HTERT RPE-1 (cell line): ENCODE measurements around the gene KMT5B.

Experiments used
- in situ Hi-C: fragments of 300-500 bp; cut with MboI; formaldehyde crosslinking; loops from 4 replicates; pipeline ENCODE4 v1.14.3; 2020; ENCODE audit warnings: low sequenced_read_pairs

KMT5B gene

DNA sequence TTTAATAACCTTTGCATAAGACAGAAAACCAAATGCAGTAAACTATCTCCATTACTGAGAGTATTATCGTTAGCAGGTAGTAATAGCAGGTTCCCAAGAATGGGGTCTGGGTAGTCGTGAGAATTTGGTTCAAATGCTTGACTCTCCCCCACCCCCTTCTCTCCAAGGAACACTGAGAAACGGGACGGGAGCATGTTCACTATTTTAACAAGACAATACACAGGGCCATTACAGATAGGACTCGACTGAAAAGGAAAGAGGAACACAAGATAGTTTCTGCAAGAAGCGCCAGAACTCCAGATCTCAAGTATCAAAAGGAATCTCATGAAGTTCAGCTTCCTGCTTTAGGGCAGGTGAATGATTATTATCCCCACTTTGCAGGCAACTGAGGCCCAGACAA, 27.0 kb downstream of the KMT5B start:
- in situ Hi-C loops: no loop called here

DNA sequence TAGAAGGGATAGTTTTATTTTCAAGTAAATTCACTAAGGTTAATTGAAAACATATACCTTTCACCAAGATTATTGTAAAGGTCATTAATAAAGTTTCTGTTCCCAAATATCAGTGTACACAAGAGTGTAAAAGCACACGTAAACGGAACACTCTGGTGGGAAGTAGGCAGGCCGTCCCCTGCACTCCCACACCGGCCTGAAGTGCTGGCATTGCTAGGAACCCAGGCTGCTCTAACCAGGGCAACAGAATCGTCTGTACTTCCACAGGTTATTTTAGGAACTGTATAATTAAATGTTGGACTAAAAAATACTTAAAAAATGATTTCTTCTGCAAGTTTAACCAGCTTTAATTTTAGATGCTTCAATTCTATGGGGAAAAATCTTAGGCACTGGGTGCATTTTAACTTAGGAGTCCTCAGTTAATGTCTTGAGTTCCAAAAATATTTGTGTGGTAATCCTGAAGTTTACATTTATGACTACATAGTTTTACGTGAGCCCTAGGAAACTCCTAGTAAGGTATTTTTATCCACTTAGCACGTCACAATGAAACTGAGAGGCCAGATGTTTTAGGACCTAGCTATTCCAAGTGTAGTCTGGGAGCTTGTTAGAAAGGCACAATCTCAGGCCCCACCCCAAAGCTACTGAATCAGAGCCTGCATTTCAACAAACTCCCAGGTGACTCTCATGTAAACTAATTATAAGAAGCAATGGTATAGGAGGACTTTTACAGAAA, 31.2 kb downstream of the KMT5B start:
- in situ Hi-C loops: no loop called here

DNA sequence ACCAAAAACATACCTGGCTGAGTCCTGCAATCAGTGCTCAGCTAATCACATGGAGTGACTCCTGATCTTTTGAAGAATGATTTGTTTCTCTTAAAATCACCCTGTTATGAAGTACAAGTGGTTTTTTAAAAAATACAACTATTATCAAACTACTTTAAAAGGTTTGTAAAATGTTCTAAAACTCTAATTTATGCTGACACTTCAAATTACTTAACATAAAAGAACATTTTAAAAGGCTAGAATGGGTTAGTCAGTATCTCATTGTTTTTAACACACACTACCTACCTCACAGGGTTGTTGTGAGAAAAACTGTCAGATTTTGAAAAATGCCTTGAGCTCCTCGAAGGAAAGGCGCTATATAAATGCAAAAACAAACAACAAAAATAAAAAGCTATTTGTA, 33.2 kb downstream of the KMT5B start:
- in situ Hi-C loops: no loop called here

DNA sequence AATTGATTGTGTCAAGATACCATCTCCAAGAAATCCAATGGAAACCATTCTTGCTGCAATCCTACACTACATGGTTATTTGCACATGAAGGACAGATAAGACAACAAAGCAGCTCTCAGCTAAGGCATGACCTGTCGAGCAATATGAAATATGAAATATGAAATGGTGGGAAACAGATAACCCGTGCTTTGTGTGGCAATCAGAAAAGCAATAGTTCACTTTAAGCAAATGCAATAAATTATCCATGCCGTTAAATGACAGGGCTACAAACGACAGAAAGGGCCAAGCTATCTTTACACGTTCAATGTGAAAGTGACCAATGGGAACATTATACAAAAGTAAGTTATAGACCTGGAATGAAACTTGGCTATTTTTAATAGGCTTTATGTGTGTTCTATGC, 35.2 kb downstream of the KMT5B start:
- in situ Hi-C loops: no loop called here

DNA sequence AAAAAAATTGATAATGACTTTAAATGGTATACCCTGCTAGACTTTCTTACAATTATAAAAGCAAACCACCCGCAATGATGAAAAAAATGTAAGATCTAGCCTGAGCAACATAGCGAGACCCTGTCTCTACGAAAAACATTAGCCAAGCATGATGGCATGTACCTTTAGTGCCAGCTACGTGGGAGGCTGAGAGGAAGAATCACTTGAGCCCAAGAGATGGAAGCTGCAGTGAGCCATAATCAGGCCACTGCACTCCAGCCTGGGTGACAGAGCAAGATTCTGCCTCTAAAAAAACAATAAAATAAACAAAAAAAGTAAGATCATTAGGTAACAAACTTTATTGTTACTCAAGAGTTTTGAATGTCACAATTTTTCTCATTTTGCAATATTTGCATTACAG, 39.2 kb downstream of the KMT5B start:
- in situ Hi-C loops: no loop called here

DNA sequence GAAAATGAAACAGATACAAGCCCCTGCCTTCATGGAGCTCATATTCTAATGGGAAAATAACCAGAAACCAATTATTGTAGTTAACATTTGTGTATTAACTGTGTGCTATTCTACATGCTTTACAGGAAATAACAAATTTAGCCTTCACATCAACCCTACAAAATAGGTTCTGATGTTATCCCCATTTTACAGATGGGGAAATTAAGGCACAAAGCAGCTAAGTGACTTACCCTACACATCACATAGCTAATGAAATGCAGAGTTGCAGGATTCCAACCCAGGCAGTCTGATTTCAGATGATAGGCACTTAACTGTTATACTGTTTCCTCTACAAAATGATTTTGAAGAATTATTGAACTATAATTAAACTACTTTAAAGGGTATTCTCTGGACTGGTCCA, 43.7 kb downstream of the KMT5B start:
- in situ Hi-C loops: no loop called here

DNA sequence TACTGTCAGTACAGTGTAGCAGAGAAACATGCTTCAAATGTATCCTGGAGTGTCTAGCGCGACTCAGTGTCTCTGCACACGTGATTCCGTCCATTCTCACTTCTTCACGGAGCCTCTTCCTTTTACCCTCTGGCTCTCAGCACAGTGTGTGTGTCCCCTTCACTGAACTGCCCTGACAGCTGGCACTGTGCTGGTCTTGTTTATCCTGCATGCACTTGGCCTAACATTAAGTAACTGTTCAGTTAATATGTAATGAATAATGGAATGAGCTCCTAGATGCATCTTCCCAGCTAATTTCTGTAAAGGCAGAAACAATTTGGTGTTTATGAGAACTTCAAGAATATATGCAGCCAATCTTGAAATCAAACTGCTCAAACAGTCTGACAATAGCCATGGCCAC, 44.4 kb downstream of the KMT5B start:
- in situ Hi-C loops: no loop called here

DNA sequence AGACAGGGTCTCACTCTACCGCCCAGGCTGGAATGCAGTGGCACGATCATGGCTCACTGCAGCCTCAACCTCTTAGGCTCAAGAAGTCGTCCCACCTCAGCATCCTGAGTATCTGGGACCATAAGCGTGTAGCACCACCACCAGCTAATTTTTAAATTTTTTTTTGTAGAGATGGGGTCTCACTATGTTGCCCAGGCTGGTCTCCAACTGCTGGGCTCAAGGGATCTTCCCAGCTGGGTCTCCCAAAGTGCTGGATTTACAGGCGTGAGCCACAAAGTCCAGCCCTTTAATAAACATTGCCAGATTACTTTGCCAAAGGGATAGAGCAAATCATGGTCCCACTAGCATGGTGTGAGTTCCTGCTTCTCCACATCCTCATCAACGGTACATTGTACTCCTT, 45.6 kb downstream of the KMT5B start:
- in situ Hi-C loops: no loop called here

DNA sequence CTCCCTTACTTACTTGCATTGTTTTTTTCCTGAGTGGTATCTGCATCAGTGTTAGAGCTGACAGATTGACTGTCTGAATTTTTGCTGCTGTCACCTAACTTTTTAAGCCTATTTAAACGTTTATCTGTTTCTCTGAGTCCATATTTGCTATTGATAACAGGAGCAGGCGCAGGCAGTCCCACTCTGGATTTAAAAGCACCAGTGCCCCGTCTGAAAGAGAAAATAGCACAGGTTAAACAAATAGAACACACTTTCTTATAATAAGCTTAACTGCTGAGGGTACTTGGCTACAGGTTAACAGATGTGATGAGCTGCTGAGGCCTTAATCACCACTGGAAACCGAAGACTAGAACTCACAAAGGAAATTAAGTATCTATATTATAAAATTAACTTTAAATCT, 46.1 kb downstream of the KMT5B start:
- in situ Hi-C loops: no loop called here

DNA sequence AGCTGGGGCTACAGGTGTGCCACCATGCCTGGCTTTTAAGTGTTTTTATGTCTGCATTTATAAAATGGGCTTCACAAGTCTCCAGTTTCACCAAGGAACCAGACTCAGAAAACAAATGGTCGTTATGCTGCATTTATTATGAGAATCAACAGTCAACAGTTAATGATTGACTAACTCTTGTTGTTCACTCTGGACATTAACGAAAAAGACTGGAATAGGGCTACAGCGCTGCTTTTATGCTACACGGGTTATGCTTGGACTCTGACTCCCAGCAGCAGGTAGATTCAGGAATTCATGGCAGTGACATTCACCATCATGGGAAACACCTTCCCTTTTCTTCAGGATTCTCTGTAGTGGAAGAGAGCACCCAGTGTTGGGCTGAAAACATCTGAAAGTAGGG, 47.5 kb downstream of the KMT5B start:
- in situ Hi-C loops: no loop called here

DNA sequence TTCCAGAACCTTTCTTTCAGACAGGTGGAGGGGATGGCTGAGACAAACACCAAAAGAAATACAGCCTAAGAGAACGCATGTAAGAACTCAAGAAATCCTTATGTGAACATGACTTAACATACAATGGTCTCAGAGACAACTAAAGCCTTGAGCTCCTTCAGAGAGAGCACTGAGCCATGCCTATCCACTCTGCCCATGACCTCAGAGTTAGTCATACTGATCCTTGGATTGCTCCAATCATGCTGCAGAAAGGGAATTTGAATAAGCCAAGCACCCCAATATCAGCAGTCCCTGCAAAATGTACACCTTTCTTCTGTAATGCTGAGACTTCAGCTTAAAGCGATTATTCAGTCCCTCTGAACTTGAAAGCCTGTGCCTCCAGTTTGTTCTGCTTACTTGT, 48.7 kb downstream of the KMT5B start:
- in situ Hi-C loops: no loop called here

DNA sequence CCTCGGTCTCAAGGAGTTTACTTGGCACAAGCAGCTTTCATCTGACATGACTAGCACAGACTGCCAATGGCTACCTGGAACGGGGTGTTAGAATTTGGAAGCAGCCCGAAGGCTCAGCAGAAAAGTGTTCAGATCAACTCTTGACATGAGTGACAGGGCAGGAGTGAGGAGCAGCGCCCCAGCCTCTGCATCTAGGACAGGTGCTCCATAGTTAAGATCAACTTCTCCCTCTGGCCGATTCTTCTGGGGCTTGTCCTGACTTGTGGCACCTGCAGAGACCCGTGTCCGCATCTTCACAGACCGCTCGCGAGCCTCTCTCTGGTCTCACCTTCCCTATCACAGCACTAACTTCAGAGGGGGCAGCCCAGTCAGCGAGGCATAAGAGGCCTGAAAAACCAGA, 49.4 kb downstream of the KMT5B start:
- in situ Hi-C loops: no loop called here

DNA sequence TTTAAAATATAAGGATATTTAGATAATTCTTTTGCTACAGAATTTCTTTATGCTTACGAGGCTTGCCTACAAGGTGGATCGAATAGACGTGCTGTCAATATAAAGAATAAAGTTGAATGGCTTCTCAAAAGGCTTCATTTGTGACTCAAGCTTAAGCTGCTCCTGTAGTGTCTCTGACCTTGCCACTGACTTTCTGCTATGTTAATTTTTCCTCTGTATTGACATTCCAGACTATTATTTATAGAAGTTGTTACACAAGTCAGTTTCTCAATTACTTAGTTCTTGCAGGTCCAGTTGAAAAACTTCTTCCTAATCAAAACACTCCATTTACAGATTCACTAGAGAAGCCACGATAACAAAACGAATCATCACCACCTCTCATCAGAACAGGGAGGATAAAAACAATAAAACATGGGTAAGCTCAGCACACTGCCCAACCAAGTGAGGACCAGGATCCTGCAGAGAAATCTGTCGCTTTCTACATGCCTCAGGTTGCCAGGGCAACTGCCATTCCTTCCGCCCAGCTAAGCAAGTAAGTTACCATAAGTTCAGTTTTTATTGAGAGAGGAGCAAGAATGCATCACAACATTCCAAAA, 52.9 kb downstream of the KMT5B start:
- in situ Hi-C loops: no loop called here

DNA sequence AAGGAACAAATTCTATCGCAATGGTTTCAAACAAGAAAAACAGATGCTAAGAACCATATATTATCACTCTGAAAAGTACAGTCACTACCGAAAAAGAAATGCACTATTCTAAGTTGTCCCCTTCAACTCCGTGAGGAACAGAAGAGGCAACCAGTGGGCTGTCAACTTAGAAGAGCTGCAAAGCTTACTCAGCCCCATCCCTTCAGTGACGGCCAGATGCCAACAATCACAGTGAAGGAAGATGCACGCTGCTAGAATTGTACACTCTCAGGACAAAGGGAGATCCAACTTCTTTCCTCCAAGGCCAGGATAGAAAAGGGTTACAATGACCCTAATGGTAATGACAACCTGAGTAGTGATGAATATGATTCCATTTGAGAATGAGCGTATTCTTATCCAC, 53.4 kb downstream of the KMT5B start:
- in situ Hi-C loops: no loop called here

DNA sequence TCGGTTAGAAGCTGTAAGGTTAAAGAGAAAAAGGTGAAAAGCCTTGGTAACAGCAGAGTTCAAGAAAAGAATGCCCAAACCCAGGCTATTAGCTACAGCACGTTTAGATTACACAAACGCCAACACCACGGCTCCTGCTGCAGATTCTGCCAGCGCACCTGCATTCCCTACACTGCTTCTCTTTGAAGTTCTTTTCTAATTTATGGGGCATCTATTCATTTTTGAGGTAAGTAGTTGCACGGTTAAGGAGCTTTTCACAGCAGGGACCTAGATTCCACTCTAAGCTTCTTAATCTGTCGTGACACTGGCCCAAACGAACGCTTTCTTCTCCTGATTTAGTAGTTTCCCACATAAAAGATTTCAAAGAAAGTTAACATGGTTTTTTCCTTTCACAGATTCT, 53.9 kb downstream of the KMT5B start:
- in situ Hi-C loops: no loop called here

DNA sequence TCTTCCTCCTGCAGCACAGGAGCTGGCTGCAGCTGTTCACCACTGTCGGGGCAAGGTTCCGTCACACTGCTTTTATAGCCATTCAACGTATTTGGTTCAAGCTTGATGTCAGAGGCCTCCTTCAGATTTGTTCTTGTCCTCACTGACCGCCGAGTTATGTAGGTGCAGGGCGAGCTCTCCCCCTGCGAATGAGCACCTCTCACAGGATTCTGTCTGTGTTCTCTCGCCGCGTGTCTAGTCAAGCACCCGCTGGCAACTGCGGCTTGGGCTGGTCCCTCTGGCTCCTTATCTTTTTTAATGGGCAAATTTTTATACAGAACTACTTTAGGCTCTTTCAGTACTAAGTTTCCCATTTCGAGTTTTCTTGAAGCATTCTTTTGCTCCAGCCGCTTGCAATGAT, 54.5 kb downstream of the KMT5B start:
- in situ Hi-C loops: no loop called here

DNA sequence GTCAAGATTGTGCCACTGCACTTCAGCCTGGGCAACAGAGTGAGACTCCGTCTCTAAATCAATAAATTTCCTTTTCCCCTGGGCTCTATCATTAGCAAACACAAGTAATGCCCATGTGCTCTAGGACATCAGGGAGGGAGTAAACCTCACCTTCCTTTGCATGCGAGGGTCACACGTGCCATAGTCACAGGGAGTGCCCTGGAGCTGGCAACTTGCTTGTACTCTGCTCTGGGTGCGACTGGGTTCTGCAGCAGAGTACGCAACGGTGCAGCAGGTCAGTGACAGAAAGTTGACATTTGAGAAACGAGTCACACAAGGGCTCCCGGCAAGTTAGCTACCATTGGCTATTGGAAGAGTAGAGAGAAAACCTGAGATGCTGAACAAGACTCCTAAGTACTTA, 59.4 kb downstream of the KMT5B start:
- in situ Hi-C loops: no loop called here

DNA sequence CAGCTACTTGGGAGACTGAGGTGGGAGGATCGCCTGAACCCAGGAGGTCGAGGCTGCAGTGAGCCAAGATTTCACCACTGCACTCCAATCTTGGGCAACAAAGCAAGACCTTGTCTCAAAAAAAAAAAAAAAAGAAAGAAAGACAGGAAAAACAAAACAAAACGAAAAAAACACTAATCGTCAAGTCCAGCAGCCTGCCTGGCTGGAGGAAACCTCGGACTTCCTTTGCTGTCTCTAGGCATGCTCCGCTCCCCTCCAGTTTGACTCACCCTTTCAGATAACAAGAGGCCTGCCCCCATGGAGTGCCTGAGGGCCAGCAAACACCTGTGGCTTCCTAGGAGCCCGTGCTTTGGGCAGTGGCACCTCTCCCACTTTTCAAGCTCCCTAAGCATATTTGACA, 63.1 kb downstream of the KMT5B start:
- in situ Hi-C loops: no loop called here

DNA sequence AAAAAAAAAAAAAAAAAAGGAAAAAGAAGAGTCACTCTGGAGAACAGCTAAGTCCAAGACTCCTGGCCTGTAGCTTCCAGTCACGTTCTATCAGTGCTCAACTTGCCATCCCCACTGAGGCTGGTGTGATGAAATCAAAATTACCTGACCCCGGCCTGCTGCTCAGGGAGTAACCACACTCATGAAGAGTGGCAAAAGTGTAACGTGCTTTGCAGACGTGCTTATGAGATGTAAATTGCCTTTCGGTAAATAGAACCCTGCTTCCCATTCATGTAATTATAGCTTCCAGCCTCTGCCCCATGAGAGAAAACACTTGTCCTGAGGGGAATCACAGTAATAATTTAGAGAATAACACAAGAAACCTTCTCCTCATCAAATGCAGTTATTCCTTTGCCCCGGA, 63.7 kb downstream of the KMT5B start:
- in situ Hi-C loops: no loop called here

DNA sequence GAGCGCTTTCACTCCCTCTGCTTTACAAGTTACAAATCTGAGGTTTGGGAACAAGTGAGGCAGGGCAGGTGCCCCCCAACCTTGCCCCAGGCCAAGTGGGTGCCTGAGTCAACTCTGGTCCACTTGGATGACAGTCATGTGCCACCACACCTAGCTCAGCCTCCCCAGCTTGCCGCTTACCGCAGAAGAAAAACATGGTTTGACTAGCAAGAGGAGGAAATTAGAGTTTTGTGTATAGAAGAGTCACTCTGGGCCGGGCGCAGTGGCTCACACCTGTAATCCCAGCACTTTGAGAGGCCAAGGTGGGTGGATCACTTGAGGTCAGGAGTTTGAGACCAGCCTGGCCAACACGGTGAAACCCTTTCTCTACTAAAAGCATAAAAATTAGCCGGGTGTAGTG, 64.2 kb downstream of the KMT5B start:
- in situ Hi-C loops: no loop called here

DNA sequence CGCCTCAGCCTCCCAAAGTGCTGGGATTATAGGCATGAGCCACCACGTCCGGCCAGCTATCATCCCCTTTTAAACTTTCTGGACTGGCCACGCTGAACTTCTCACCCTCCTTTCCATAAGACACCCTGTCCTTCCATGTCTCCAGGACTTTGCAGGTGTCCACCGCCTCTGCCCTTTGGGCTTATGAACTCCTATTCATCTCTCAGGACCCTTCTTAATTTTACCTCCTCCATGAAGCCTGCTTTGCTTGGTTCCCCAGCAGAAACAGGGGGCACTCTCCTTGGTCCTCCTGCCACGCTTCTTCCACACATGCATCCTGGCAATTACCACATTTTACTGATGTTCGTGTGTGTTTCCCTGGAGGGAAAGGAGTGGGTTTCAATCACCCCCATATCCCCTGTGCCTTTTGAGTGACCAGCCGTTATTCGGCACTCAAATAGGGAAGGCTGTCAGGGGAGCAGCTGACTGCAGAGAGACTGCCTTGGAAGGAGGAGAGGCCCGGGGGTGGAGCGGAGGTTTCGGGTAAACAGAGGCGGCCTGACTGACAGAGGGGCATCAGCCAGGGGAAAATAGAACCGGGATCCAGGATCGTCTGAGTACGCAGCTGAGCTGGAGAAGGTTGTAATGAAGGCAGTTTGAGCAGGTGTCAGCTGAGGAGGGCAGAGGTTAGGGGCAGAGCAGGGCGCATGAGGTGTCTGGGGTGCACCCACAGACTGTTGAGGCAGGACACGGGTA, 64.9 kb downstream of the KMT5B start:
- in situ Hi-C loops: no loop called here

DNA sequence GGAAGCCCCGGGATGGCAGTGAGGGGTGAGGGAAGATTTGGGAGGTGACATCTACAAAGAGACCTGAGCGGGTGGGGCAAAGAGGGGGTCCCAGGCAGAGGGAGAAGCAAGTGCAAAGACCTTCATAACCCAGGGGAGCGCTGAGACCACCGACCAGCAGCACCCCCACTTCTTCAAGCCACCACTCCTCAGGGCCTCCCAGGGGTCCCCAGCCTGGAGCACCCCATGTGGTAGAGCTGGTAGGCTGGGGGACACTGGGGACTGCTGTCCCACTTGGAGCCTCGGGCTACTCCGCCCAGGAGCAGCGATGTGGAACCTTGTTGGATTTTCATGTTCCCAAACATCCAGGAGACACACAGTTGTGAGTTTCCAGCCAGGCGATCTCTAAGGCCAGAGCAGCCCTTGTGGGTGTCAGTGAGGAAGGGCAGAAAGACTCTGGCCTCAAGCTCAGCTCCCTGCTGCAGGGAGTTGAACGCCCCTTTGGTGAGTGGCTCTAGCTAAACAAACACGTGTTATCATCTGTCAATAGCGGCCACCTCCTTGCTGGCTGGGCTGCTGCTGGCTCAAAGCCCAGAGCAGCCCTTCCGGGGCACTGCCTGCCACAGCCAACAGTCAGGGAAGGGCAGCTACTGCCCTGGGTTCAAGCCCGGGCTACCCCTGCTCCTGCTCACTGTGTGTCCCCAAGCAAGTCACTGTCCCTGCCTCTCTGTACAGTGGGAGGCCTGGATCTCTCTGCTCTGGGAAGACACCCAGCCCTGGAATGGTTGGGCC, 66.2 kb downstream of the KMT5B start:
- in situ Hi-C loops: no loop called here
